Measurements from ENCODE around the gene SEMA5A. TPM values are rescaled to one million over a fixed set of nuclear protein-coding genes. Genes with fewer than 3 reads are reported as not detected.

Gene SEMA5A
- total RNA-seq, 1 donor from 2014 or later, result 31.1 TPM

- Mint-ChIP-seq H3K27me3 (ENCODE audit: unreplicated experiment) (peaks cover 2% of the 10 kb centered on the region), H3K27ac (ENCODE audit: unreplicated experiment) (no peak overlapping the region)
Measured at GRCh38 chr5:9045946-9046345, 499.9 kb downstream of the SEMA5A start.

DNA sequence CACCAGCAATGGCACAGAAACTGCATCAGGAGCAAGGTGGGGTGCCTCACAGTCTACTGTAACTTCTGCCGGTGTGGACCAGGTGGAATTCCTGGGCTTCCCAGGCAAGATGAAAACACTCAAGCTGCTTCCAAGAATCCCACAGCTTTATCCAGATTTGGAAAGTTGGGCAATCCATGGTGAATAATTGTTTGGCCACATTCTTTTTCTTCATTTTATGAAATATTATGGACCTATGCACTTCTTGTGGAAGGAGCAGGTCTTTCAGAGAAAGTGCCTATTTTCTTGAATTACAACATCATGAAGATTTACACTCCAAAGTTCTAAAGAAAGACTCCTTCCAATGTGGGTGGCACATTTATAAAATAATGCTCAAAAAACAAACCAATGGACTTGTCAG lies 503.6 kb downstream of the SEMA5A start:
- TF ChIP-seq, protein P1, sequence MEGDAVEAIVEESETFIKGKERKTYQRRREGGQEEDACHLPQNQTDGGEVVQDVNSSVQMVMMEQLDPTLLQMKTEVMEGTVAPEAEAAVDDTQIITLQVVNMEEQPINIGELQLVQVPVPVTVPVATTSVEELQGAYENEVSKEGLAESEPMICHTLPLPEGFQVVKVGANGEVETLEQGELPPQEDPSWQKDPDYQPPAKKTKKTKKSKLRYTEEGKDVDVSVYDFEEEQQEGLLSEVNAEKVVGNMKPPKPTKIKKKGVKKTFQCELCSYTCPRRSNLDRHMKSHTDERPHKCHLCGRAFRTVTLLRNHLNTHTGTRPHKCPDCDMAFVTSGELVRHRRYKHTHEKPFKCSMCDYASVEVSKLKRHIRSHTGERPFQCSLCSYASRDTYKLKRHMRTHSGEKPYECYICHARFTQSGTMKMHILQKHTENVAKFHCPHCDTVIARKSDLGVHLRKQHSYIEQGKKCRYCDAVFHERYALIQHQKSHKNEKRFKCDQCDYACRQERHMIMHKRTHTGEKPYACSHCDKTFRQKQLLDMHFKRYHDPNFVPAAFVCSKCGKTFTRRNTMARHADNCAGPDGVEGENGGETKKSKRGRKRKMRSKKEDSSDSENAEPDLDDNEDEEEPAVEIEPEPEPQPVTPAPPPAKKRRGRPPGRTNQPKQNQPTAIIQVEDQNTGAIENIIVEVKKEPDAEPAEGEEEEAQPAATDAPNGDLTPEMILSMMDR (IDR thresholded peaks at IDR 0.05; ENCODE audit: unreplicated experiment), result no peak
- no peaks in the 10 kb centered on the region for H3K9me3 Mint-ChIP-seq (ENCODE audit: unreplicated experiment)
- peaks cover 3% of the 10 kb centered on the region for H3K27me3 Mint-ChIP-seq (ENCODE audit: unreplicated experiment)
- H3K4me1 Mint-ChIP-seq (ENCODE audit: unreplicated experiment), result no peaks in the 10 kb centered on the region
- no peak overlapping the region for H3K4me3 Mint-ChIP-seq (ENCODE audit: unreplicated experiment)
- no peak for DNase-seq (ENCODE audit: low spot score)
- no peak overlapping the region for H3K27ac Mint-ChIP-seq (ENCODE audit: unreplicated experiment)
- H3K36me3 Mint-ChIP-seq (ENCODE audit: low read depth, unreplicated experiment), result no peaks in the 10 kb centered on the region

More at GRCh38 chr5:9045946-9046345, 499.9 kb downstream of the SEMA5A start:
- DNase-seq (ENCODE audit: low spot score), result no peak
- no peaks in the 10 kb centered on the region for H3K9me3 Mint-ChIP-seq (ENCODE audit: unreplicated experiment)
- no peaks in the 10 kb centered on the region for H3K36me3 Mint-ChIP-seq (ENCODE audit: low read depth, unreplicated experiment)
- H3K4me1 Mint-ChIP-seq (ENCODE audit: unreplicated experiment), result no peaks in the 10 kb centered on the region
- H3K4me3 Mint-ChIP-seq (ENCODE audit: unreplicated experiment), result no peak overlapping the region
- TF ChIP-seq, protein P1 (IDR thresholded peaks at IDR 0.05; ENCODE audit: unreplicated experiment), result no peak

DNA sequence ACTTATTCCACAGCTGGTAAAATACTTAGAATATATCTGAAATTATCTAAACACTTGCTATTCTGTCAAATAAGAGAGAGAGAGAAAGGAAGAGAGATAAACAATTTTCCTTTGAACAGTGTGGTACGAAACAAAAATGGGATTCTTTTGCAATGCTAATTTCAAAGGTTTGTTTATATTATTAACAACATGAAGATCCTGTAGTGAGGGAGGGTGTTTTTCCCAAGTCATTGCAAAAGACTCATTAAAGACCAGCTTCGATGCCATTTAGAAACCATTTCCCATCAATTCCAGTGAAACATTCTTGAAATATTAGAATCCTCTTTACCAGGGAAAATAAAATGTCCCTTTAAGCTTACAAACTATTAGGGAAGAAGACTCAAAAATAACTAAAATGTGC lies 505.4 kb downstream of the SEMA5A start:
- no peaks in the 10 kb centered on the region for H3K36me3 Mint-ChIP-seq (ENCODE audit: low read depth, unreplicated experiment)
- H3K27me3 Mint-ChIP-seq (ENCODE audit: unreplicated experiment), result peaks cover 3% of the 10 kb centered on the region
- H3K9me3 Mint-ChIP-seq (ENCODE audit: unreplicated experiment), result no peaks in the 10 kb centered on the region
- no peak overlapping the region for H3K4me3 Mint-ChIP-seq (ENCODE audit: unreplicated experiment)
- no peak overlapping the region for H3K27ac Mint-ChIP-seq (ENCODE audit: unreplicated experiment)
- DNase-seq (ENCODE audit: low spot score), result no peak
- TF ChIP-seq, protein P1 (IDR thresholded peaks at IDR 0.05; ENCODE audit: unreplicated experiment), result no peak
- no peaks in the 10 kb centered on the region for H3K4me1 Mint-ChIP-seq (ENCODE audit: unreplicated experiment)

DNA sequence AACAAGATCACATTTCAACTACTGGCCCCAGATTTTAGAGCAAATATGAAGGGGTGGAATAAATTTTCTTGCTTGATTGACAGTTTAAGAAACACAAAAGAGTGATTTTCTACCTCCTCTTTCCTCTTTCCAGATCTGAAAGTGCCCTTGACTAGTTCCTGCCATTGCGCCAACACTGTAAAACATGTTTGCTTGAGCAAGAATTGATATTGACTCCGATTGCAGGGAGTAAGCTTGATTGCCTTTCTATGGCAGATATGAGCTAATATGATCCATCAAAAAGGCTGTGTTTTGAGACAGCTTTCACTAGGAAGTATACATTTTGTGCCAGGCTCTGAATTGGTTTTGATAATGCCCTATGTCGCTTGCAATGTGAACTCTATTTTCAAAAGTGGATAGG lies 508.8 kb downstream of the SEMA5A start:
- TF ChIP-seq, protein P1 (IDR thresholded peaks at IDR 0.05; ENCODE audit: unreplicated experiment), result no peak
- H3K9me3 Mint-ChIP-seq (ENCODE audit: unreplicated experiment), result no peaks in the 10 kb centered on the region
- H3K4me1 Mint-ChIP-seq (ENCODE audit: unreplicated experiment), result no peaks in the 10 kb centered on the region
- peaks cover 3% of the 10 kb centered on the region for H3K27me3 Mint-ChIP-seq (ENCODE audit: unreplicated experiment)
- no peak for DNase-seq (ENCODE audit: low spot score)
- H3K27ac Mint-ChIP-seq (ENCODE audit: unreplicated experiment), result no peak overlapping the region
- H3K36me3 Mint-ChIP-seq (ENCODE audit: low read depth, unreplicated experiment), result no peaks in the 10 kb centered on the region
- H3K4me3 Mint-ChIP-seq (ENCODE audit: unreplicated experiment), result no peak overlapping the region

GRCh38 chr5:9035346-9035745 lies 510.5 kb downstream of the SEMA5A start:
- DNase-seq (ENCODE audit: low spot score), result no peak
- Mint-ChIP-seq H3K4me3 (ENCODE audit: unreplicated experiment) (no peak overlapping the region), H3K27ac (ENCODE audit: unreplicated experiment) (no peak overlapping the region), H3K27me3 (ENCODE audit: unreplicated experiment) (peaks cover 1% of the 10 kb centered on the region), H3K4me1 (ENCODE audit: unreplicated experiment) (no peaks in the 10 kb centered on the region), H3K9me3 (ENCODE audit: unreplicated experiment) (no peaks in the 10 kb centered on the region), H3K36me3 (ENCODE audit: low read depth, unreplicated experiment) (no peaks in the 10 kb centered on the region)
- TF ChIP-seq, protein P1 (IDR thresholded peaks at IDR 0.05; ENCODE audit: unreplicated experiment), result no peak
